Measurements from ENCODE around the gene UMAD1. TPM values are rescaled to one million over a fixed set of nuclear protein-coding genes. Genes with fewer than 3 reads are reported as not detected.

Gene UMAD1
- total RNA-seq, result 11.9 TPM

GRCh38 chr7:7640221-7641128 is at the start of gene UMAD1:
Gene UMAD1, plus strand, starts transcription at chr7:7640752. Its CDS starts 32,620 bp downstream, at chr7:7673372.
- DNase-seq, result peak; percentile 100

- peak; percentile 58 for DNase-seq
These were observed 45.1 kb upstream of the UMAD1 start for GRCh38 chr7:7595451-7595850.

GRCh38 chr7:7596176-7596575 is 44.4 kb upstream of the UMAD1 start:
- DNase-seq, result no peak

GRCh38 chr7:7607010-7607409 is 33.5 kb upstream of the UMAD1 start:
- DNase-seq, result no peak

- no peak for DNase-seq
These were observed 31.2 kb upstream of the UMAD1 start for GRCh38 chr7:7609330-7609729.

- DNase-seq, result no peak
These were observed 28.0 kb upstream of the UMAD1 start for GRCh38 chr7:7612519-7612918.

- DNase-seq, result no peak
These were observed 27.3 kb upstream of the UMAD1 start for GRCh38 chr7:7613210-7613609.

- no peak for DNase-seq
These were observed 26.4 kb upstream of the UMAD1 start for GRCh38 chr7:7614018-7614741.

- DNase-seq, result no peak
These were observed 23.0 kb upstream of the UMAD1 start for GRCh38 chr7:7617550-7617949.

GRCh38 chr7:7618410-7618809 is 22.1 kb upstream of the UMAD1 start:
- DNase-seq, result no peak

- no peak for DNase-seq
These were observed 20.3 kb upstream of the UMAD1 start for GRCh38 chr7:7620236-7620635.

GRCh38 chr7:7620644-7621210 is 19.8 kb upstream of the UMAD1 start:
- DNase-seq, result no peak

- DNase-seq, result no peak
These were observed 12.1 kb upstream of the UMAD1 start for GRCh38 chr7:7628476-7628875.

- DNase-seq, result no peak
These were observed 9.8 kb upstream of the UMAD1 start for GRCh38 chr7:7630626-7631329.

GRCh38 chr7:7639421-7639820 is 1.1 kb upstream of the UMAD1 start:
- DNase-seq, result no peak

GRCh38 chr7:7639847-7640220 is 718 bp upstream of the UMAD1 start:
- DNase-seq, result peak; percentile 70

GRCh38 chr7:7641129-7641663 is 644 bp downstream of the UMAD1 start:
- no peak for DNase-seq

- no peak for DNase-seq
These were observed 1.5 kb downstream of the UMAD1 start for GRCh38 chr7:7642081-7642480.

GRCh38 chr7:7647495-7648036 is 7.0 kb downstream of the UMAD1 start:
- no peak for DNase-seq

GRCh38 chr7:7650682-7651206 is 10.2 kb downstream of the UMAD1 start:
- no peak for DNase-seq

- DNase-seq, result no peak
These were observed 10.9 kb downstream of the UMAD1 start for GRCh38 chr7:7651479-7651878.

All from tongue (tissue), 2 donors.